NCI-H1092 (cell line): ENCODE results near the gene GMPPB.
"Not testable (repeated sequence)": the region's sequence is repeated elsewhere in the genome, so short reads cannot be mapped to it uniquely, and the experiment has no call there.

Source experiments
- DNase-seq: peaks from one replicate; lab custom pipeline; 2025; lab: John Stamatoyannopoulos, UW

GMPPB gene

GRCh38 chr3:49689908-49690624, 33.7 kb downstream of the GMPPB start:
- DNase-seq: not testable (repeated sequence)

DNA sequence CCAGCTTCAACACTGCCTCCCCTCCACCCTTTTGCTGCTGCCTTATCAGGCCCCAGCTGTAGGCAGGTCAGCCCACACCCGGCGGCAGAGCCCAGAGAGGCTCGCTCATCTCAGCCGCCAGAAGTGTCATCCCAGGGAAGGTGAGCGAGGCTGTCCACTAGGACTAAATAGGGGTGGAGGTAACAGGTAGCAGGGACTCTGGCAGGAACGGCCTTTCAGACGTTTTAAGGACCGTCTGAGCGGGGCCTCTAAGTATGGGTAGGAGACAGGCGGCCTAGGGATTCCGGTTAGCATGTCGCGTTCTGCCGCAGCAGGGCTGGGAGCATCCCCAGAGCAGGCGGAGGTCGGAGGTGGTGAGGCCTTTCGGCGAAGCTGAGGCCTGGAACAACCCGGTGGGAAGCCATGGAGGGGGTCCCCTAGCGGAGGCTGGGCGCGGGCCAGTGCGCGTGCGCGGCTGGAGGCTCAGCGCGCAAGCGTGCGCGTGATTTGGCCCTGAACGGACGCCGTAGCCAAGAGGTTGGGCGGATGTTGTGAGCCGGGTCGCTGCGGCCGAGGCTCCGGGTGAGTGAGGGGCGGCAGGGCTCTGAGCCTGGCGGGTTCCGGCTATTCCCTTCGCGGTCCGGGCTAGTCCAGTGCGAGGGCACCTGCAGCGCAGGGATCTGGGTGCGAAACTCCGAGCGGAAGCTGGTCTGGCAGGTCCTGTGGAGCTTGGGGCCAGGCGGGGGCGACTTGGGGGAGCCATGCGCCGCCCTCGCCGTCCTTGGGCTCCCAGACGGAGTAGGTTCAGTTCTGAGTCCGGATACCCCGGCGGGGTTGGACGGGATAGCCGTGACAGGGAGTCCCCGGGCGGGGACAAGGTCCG, 34.5 kb downstream of the GMPPB start, which contains the start of the genes MST1 and RNF123:
Gene MST1 (minus strand): TSS at position 429 of the 862 bp plus-strand sequence. CDS start 783 bp downstream, outside the sequence.
Gene RNF123 (plus strand): TSS at position 512 of the 862 bp plus-strand sequence. CDS start 1,609 bp downstream, outside the sequence.
- DNase-seq: no peak

DNA sequence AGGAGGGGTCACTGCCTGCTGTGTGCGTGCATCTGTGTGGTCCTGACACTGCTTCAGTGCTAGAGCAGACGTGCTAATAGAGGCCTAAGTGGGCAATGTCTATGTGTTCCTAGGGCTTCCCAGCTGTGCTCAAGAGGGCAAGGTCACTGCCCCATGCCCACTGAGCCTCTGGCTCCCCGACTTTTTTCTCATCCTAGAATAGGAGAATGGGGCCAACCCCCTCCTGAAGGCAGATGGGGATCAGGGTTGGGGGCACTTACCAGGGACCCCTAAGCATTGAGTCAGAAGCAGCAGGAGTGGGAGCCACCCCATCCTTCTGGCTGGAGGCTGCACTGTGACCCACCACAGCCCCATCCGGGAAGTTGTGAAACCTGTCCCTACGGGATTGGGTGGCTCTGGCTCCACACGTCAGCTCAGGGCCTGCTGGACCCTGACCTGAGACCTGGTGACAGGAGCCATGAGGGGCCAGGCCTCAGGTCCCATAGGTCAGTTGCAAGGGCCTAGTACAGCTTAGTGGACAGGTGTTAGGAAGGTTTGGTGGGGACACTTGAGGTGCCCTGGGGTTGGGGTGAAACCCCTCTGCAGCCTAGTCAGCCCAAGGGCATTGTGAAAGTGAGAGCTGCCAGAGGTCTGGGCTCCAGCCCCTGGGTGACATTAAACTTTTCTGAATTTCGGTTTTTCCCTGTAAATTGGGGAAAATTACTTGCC, 35.3 kb downstream of the GMPPB start:
- not testable (repeated sequence) for DNase-seq

DNA sequence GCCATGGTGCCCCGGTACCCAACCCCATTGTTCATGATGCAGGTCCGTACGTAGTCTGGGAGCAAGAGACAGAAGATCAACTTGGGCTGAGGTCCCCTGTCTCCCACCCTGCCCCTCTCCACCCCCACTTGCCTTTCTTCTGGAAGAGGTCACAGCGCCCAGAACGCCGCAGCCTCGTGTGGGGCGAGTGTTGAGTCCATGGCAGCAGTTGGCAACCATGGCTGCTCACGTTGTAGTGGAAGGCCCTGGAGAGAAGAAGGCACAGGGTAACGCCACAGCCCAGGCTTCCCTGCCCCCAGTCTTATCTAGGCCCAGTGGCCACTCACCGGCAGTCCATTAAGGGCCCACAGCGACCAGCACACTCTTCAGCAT, 36.3 kb downstream of the GMPPB start:
- DNase-seq: not testable (repeated sequence)

DNA sequence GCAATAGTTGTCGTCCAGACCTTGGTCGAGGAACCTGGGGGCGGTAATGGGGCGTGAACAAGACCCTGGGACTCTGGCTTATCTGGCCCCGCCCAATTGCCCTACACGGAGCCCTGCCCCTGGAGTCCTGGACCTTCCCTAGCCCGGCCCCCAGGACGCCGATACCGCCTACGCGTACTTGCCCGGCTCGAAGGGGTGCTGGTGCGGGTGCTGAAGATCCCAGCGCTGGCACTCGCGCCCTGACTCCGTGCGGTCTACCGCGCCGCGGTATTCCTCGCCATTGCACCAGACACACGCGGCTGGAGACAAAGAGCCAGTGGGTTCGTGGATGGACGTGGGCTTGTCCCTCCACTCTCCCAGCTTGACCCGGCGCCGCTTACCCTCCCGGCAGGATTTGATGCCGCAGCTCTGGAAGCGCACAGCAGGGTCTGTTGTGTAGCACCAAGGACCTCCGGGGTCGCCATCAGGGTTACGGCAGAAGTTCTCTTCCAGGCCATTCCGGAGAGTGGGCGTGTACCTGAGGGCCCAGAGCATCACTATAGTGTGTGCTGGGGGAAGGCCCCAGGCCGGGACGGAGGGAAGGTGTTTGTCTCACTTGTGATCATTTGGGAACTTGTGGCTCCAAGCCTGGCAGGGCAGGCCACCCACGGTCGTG, 36.9 kb downstream of the GMPPB start:
- DNase-seq: not testable (repeated sequence)

DNA sequence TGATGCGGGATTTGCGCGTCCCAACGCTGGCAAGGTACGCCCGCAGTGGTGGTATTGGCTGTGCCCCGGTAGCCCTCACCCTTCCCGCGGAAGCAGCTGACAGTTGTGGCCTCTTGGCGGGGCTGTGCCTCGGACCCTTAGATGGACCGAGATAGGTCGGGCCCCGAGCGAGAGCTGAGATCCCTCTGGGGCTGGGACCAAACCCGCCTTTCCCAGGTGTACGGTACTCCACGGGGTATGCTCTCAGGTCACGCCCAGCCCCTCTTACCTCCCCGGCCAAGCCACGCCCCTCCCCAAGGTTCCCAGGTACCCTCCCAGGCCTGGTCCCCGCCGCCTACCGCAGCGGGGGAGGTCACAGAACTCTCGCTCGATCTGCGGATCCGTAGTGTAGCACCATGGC, 37.4 kb downstream of the GMPPB start:
- DNase-seq: not testable (repeated sequence)

- not testable (repeated sequence) for DNase-seq
These were observed 37.9 kb downstream of the GMPPB start for GRCh38 chr3:49685846-49686245.

- not testable (repeated sequence) for DNase-seq
These were observed 38.6 kb downstream of the GMPPB start for GRCh38 chr3:49685103-49685502.

GRCh38 chr3:49684453-49684852, 39.3 kb downstream of the GMPPB start:
- DNase-seq: not testable (repeated sequence)

- no peak for DNase-seq
These were observed 40.6 kb downstream of the GMPPB start for GRCh38 chr3:49683162-49683561.

- DNase-seq: no peak
These were observed 42.2 kb downstream of the GMPPB start for GRCh38 chr3:49681543-49681942.

DNA sequence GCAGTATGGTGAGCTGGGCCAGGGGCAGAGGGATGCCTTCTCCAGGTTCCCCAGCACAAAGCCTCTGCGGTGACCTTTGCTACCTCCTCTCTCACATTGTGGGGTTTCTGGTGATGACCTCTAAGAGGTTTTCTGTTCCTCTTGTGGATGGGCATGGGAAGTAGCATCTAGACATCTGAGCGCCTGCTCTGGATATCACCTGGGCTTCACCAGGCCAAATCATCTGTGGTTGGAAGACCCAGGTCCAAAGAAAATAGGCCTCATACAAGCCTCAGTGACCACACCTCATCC, 42.6 kb downstream of the GMPPB start:
- DNase-seq: no peak

GRCh38 chr3:49680493-49681231, 43.1 kb downstream of the GMPPB start:
- no peak for DNase-seq

- DNase-seq: no peak
These were observed 47.8 kb downstream of the GMPPB start for GRCh38 chr3:49675912-49676311.

DNA sequence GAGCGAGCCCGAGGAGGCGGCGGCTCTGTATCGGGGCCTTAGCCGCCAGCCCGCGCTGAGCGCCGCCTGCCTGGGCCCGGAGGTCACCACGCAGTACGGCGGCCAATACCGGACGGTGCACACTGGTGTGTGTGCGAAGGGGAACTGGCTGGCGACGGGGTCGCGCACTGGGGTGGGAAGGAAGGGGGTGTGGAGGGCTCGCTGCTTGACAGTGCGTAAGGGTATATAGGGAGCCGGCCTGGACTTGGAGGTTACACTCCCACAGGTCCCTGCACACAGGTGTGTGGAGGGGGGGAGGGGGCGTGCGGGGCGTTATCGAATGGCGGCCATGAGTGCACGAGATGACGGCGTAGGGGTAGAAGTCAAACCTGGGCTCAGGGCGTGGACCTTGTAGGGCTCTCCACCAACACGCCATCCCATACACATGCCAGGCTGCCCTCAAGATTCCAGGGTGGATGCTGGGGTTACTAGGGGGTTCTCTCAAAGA, 49.2 kb downstream of the GMPPB start:
- DNase-seq: no peak

DNA sequence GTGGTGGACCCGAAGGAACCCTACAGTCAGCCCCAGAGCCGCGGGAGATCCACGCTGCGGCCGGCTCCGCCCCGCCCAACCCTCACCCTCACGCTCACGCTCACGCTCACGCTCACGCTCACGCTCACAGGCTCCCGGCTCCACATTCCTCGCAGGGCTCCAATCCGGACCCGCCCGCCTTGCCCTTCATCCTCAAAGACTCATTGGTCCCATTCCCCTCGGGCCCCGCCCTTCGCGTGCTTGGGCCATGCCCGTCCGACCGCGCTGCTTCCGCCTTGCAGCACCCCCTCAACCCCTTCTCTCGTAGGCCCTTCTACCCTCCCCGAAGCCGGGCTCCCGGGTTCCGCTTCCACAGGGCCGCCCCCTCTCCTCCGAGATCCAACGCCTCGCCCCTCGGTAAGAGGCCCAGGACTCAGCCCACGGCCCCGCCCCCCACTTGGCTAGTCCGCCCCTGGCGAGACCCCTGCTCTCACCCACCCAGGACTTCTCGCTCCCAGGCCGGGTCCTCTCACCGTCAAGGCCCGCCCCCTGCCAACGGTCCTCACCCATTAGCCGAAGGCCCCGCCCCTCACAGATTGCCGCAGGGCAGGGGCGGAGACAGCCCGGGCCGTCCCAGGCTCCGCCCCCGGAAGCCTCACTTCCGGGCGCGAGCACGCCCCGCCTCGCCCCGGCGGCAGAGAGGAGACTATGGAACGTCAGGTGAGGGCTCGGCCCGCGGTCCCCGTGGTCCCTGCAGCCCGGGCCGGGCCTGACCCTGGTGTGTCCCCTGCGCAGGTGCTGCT, 49.8 kb downstream of the GMPPB start, which contains the start of gene APEH:
Gene APEH (plus strand): TSS at position 637 of the 782 bp plus-strand sequence. CDS start 51 bp downstream, at position 688.
- no peak for DNase-seq

GRCh38 chr3:49673121-49673714, 50.5 kb downstream of the GMPPB start:
- no peak for DNase-seq

DNA sequence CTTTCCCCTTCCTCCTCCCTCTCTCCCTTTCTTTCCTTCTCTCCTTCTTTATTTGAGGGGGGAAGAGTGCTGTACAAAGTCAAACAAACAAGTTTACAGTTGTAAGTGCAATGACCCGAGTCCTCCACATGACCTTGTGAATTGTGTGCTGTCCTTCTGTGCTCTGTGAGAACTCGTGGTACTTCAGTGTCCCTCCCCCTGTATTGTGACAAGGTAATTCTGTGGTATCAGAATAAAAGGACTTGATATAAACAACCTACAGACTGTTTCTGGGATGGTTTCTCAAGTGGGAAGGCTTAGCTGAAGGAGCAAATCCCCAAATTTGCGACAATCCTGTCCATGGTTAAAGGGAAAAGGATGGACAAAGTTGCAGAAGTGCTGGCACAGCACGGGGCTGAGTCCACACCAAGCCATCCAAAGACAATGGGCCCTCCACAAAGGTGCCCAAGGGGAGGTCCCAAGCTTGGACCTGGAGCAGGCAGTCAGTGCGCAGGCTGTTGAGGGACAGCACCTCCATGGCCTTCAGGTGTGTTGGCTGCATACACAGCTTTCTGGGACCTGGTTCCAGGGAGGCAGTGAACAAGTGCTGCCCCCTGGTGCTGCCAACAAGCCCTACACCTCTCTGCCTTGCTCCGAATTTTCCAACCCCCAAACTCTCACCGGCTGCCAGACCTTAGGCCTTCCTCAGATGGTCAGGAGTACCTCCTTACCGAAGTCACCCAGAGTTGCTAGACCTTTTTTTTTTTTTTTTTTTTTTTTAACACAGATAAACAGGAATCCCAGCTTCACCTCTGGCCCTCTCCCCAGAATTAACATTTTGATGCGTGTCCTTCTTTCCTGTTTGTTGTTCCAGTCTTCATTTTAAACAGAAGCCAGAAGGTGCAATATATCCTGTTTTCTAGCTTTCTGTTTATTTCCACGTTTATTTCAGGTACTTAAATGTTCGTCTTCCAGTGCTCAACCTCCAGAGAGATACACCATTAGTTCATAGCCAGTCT, 52.2 kb downstream of the GMPPB start:
- DNase-seq: no peak

DNA sequence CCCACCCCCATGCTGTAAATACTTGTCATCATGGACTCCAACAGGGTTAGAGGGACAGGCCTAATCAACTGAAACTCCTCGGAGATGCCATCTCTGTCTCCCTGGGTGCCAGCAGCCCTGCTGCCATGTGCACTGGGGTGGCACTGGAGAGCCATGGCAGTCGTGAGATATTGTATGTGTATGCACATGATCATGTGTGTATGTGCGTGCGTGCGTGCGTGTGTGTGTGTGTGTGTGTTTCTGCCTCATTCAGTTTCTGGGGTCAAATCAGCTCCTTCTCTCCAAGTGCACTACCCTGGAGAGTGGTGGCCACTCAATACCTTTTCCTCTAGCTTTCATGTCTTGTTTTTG, 52.8 kb downstream of the GMPPB start:
- no peak for DNase-seq
